IPS-20b (cell line): ENCODE measurements around the gene JADE1.

Experiments
- H3K27ac ChIP-seq: one replicate; pipeline ENCODE4 v1.5.1; 2013; ENCODE audit warnings: low read length
- H3K27me3 ChIP-seq: 2 replicates; pipeline ENCODE4 v1.6.1; 2013; ENCODE audit warnings: mild to moderate bottlenecking, low read length, inconsistent platforms; ENCODE audit not compliant: insufficient read depth
- H3K36me3 ChIP-seq: 2 replicates; pipeline ENCODE4 v1.6.1; 2013; ENCODE audit warnings: low read depth, mild to moderate bottlenecking, inconsistent platforms, low read length, moderate library complexity; ENCODE audit not compliant: insufficient read depth
- H3K4me1 ChIP-seq: 2 replicates; pipeline ENCODE4 v1.6.1; 2013; ENCODE audit warnings: mild to moderate bottlenecking, control low read depth, inconsistent platforms, low read length, moderate library complexity; ENCODE audit not compliant: insufficient read depth
- H3K4me3 ChIP-seq: 2 replicates; pipeline ENCODE4 v1.5.1; 2013; ENCODE audit warnings: mild to moderate bottlenecking, low read length, inconsistent platforms
- H3K9ac ChIP-seq: 2 replicates; pipeline ENCODE4 v1.6.1; 2013; ENCODE audit warnings: low read depth, mild to moderate bottlenecking, inconsistent platforms, low read length, moderate library complexity
- H3K9me3 ChIP-seq: 2 replicates; pipeline ENCODE4 v1.6.1; 2013; ENCODE audit warnings: mild to moderate bottlenecking, low read depth, low read length, inconsistent platforms; ENCODE audit not compliant: insufficient read depth

The JADE1 gene

GRCh38 chr4:128830906-128831503 is 21.5 kb downstream of the JADE1 start:
- no peaks in the 10 kb centered on the region for H3K9me3 ChIP-seq
- H3K4me1 ChIP-seq = peaks cover 62% of the 10 kb centered on the region
- peak overlapping the region; percentile 21; the same call in 1 of the 2 replicates for H3K9ac ChIP-seq
- peak overlapping the region; percentile 32 for H3K4me3 ChIP-seq
- H3K27me3 ChIP-seq = no peaks in the 10 kb centered on the region
- H3K36me3 ChIP-seq = peaks cover 85% of the 10 kb centered on the region
- H3K27ac ChIP-seq = no peak overlapping the region

- Histone ChIP-seq H3K27ac (no peak overlapping the region), H3K36me3 (peaks cover 87% of the 10 kb centered on the region), H3K9me3 (no peaks in the 10 kb centered on the region), H3K4me1 (peaks cover 63% of the 10 kb centered on the region), H3K4me3 (peak overlapping the region; percentile 32), H3K27me3 (no peaks in the 10 kb centered on the region), H3K9ac (peak overlapping the region; percentile 21; the same call in 1 of the 2 replicates)
Observed at GRCh38 chr4:128831531-128832242, 22.2 kb downstream of the JADE1 start.

DNA sequence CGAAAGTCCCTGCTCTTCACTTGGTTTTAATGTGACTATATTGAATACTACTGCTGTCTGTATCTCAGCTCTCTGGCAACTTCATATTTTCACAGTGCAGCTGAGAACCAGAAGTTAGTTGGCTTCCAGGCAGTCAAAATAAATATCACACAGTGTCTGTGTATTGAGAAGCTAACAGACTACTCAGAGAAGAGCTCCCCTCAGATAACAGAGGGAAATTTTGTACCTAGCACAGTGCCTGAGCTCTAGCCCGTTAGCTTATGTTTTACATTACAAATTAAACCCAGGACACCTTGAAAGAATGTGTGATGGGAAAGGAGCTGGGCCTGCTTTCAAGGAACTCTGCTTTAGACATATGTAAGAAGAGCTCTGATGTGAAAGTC is 22.7 kb downstream of the JADE1 start:
- Histone ChIP-seq H3K27ac (no peak overlapping the region), H3K9me3 (no peaks in the 10 kb centered on the region), H3K4me3 (peak overlapping the region; percentile 32; the same call in 1 of the 2 replicates), H3K9ac (peak overlapping the region; percentile 11; the same call in 1 of the 2 replicates), H3K27me3 (no peaks in the 10 kb centered on the region), H3K4me1 (peaks cover 61% of the 10 kb centered on the region), H3K36me3 (peaks cover 88% of the 10 kb centered on the region)

GRCh38 chr4:128835498-128836222 is 26.2 kb downstream of the JADE1 start:
- Histone ChIP-seq H3K27ac (no peak overlapping the region), H3K4me3 (no peak overlapping the region), H3K4me1 (peaks cover 47% of the 10 kb centered on the region), H3K27me3 (no peaks in the 10 kb centered on the region), H3K9ac (no peak overlapping the region), H3K36me3 (peaks cover 94% of the 10 kb centered on the region), H3K9me3 (no peaks in the 10 kb centered on the region)

DNA sequence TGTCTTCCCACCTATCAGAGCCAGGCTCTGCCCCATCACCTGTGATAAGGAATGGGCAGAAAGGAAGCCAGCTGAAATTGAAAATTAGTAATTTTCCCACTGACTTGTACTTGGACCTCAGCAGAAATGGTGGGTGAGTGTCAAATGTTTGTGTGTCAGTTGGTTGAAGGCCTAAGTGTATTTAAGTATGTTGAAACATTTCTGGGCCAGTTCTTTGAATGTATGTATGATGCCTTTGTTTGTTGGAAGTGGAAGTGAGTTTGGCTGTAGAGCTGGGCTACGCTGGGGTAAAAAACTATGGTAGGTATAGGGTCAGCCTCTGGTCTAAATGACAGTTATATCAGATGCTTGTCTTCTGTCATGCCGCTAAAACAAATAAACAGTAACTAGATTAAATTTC is 27.7 kb downstream of the JADE1 start:
- Histone ChIP-seq H3K27me3 (no peaks in the 10 kb centered on the region), H3K36me3 (peaks cover 100% of the 10 kb centered on the region), H3K9me3 (no peaks in the 10 kb centered on the region), H3K4me3 (no peak overlapping the region), H3K27ac (no peak overlapping the region), H3K4me1 (peaks cover 33% of the 10 kb centered on the region), H3K9ac (no peak overlapping the region)

- H3K36me3 ChIP-seq = peaks cover 100% of the 10 kb centered on the region
- no peak overlapping the region for H3K9ac ChIP-seq
- peaks cover 28% of the 10 kb centered on the region; the same call in 1 of the 2 replicates for H3K4me1 ChIP-seq
- H3K27ac ChIP-seq = no peak overlapping the region
- H3K27me3 ChIP-seq = no peaks in the 10 kb centered on the region
- no peaks in the 10 kb centered on the region for H3K9me3 ChIP-seq
- no peak overlapping the region for H3K4me3 ChIP-seq
Observed at GRCh38 chr4:128837679-128838078, 28.2 kb downstream of the JADE1 start.

GRCh38 chr4:128840711-128841318 is 31.3 kb downstream of the JADE1 start:
- H3K36me3 ChIP-seq = peaks cover 100% of the 10 kb centered on the region

DNA sequence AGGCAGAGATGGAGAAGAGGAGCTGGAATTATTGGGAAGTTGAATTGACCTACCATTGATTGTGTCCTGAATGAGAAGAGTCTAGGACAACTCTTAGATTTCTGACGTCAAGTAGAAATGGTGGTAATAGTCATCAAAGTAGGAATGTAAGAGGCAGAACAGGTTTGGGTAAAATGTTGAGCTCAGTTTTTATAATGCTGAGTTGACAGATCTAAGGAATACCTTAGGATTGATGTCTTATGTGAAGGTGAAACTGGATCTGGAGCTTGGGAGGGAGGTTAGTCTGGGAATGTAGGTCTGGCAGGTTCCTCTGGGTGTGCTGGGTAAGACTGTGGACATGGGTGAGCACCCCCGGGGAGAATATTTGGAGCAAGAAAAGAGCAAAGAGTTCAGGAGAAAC is 31.9 kb downstream of the JADE1 start:
- no peak overlapping the region for H3K9ac ChIP-seq
- H3K27me3 ChIP-seq = no peaks in the 10 kb centered on the region
- peaks cover 100% of the 10 kb centered on the region for H3K36me3 ChIP-seq
- H3K4me1 ChIP-seq = peaks cover 24% of the 10 kb centered on the region; the same call in 1 of the 2 replicates
- no peaks in the 10 kb centered on the region for H3K9me3 ChIP-seq
- H3K27ac ChIP-seq = no peak overlapping the region
- no peak overlapping the region for H3K4me3 ChIP-seq

More at GRCh38 chr4:128840711-128841318, 31.3 kb downstream of the JADE1 start:
- Histone ChIP-seq H3K4me3 (no peak overlapping the region), H3K4me1 (peaks cover 25% of the 10 kb centered on the region; the same call in 1 of the 2 replicates), H3K27me3 (no peaks in the 10 kb centered on the region), H3K9me3 (no peaks in the 10 kb centered on the region), H3K27ac (no peak overlapping the region), H3K9ac (no peak overlapping the region)

DNA sequence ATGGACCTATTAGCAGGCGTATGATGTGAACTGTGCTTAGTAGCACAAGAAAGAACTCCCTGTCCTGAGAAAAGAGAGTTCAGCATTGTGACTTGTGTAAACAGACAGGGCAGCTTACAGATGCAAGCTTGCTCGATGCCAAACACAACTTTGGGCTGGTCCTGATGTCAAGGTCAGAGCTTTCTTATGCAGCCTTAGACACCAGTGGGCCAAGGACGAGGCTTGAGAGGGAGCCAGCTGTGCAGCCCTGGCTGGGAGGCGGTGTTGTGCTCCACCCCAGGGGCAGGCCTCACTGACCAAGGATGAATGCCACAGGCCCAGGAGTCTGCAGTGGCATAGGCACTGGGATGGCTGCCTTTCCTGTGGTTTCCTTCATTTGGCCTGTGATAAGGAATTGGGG is 35.4 kb downstream of the JADE1 start:
- peaks cover 5% of the 10 kb centered on the region; the same call in 1 of the 2 replicates for H3K4me1 ChIP-seq
- no peaks in the 10 kb centered on the region for H3K27me3 ChIP-seq
- H3K27ac ChIP-seq = no peak overlapping the region
- H3K4me3 ChIP-seq = no peak overlapping the region
- no peak overlapping the region for H3K9ac ChIP-seq
- H3K36me3 ChIP-seq = peaks cover 100% of the 10 kb centered on the region
- no peaks in the 10 kb centered on the region for H3K9me3 ChIP-seq

- Histone ChIP-seq H3K4me3 (no peak overlapping the region), H3K4me1 (no peaks in the 10 kb centered on the region), H3K27me3 (no peaks in the 10 kb centered on the region), H3K9ac (no peak overlapping the region), H3K27ac (no peak overlapping the region), H3K9me3 (no peaks in the 10 kb centered on the region), H3K36me3 (peaks cover 100% of the 10 kb centered on the region)
Observed at GRCh38 chr4:128846063-128846462, 36.6 kb downstream of the JADE1 start.

DNA sequence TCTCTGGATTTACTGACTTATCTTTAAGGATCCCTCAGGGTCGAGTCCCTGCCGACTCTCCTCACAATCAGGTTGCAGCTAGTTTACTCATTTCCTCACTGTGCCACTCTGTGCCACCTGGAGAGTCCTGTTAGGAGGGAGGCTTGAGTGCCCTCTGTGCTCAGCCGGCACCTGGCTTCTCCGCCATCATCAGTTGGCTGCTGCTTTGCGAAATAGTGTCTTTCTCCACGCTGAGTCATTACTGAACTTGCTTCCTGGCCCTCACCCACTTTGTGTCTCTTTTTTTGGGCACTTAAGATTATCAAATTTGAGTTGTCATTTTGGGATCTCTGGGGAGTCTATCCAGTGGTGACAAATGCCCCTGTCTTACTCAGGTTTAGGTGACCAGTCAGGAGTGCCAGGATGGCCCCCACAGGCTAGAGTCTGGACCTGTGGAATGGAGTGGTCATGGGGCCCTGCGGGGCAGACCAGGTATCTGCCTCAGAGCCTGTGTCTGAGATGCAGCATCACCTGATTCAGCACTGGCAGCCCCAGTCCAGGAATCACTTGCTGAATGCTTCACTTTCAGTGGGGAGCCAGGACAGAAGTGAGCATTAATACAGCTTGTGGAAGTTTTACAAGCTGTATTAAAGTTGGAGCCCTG is 37.7 kb downstream of the JADE1 start:
- Histone ChIP-seq H3K9ac (no peak overlapping the region), H3K4me1 (no peaks in the 10 kb centered on the region), H3K36me3 (peaks cover 100% of the 10 kb centered on the region), H3K27ac (no peak overlapping the region), H3K9me3 (no peaks in the 10 kb centered on the region), H3K27me3 (no peaks in the 10 kb centered on the region), H3K4me3 (no peak overlapping the region)
